ENCODE results near the gene NRARP.

NRARP gene

GRCh38 chr9:137302449-137303150 lies 529 bp upstream of the NRARP start:
- Mint-ChIP-seq H3K9me3 (no peaks in the 10 kb centered on the region), H3K36me3 (no peaks in the 10 kb centered on the region), H3K27me3 (peaks cover 4% of the 10 kb centered on the region), H3K27ac (no peak overlapping the region), H3K4me1 (peaks cover 5% of the 10 kb centered on the region), H3K4me3 (no peak overlapping the region)
- no peak for DNase-seq (ENCODE audit: low spot score in 2 of 2)
- peak; percentile 64 for ATAC-seq (ENCODE audit: low read depth)

DNA sequence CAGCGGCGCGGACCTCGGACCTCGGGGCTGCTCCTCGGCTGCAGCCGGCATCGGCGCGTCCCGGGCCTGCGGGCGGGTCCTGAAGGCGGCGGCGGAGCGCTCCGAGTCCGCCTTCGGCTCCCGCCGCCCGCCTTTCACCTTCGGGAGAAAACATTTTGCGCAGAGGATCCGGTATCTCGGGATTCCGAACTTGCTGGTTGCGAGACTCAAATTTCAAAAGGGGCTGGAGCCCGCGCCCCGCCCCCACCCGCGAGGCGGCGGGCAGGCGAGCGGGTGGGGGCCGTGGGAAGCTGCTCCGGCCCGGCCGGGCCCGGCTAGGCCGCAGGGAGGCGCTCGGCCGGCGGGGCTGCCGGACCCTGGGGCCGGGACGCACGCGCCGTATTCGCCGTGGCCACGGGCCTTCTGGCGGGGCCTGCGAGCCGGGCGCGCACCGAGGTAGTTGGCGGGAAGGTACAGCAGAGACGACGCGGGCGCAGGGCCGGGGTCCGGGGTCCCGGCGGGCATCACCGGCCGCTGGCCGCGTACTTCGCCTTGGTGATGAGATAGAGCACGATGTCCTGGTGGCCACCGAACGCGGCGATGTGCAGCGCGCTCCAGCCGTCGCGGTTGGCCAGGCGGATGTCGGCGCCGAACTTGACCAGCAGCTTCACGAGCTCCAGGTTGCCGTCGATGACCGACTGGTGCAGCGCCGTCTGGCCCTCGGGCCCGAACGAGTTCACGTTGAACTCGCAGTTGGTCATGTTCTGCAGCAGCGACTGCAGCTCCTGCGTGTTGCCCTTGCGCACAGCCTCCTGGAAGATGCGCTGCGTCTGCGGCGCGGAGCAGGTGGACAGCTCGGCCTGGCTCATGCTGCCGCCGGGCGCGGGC lies 757 bp downstream of the NRARP start:
- Mint-ChIP-seq H3K27ac (peak overlapping the region; percentile 45), H3K36me3 (no peaks in the 10 kb centered on the region), H3K4me1 (peaks cover 13% of the 10 kb centered on the region), H3K4me3 (peak overlapping the region; percentile 34), H3K9me3 (no peaks in the 10 kb centered on the region), H3K27me3 (peaks cover 12% of the 10 kb centered on the region)
- no peak for ATAC-seq (ENCODE audit: low read depth)
- peak in 1 of 2 donors; percentile 42 for DNase-seq (ENCODE audit: low spot score in 2 of 2)

GRCh38 chr9:137300567-137301080 lies 1.4 kb downstream of the NRARP start:
- peaks cover 12% of the 10 kb centered on the region for H3K27me3 Mint-ChIP-seq
- peak overlapping the region; percentile 45 for H3K27ac Mint-ChIP-seq
- H3K36me3 Mint-ChIP-seq = no peaks in the 10 kb centered on the region
- peaks cover 13% of the 10 kb centered on the region for H3K4me1 Mint-ChIP-seq
- no peaks in the 10 kb centered on the region for H3K9me3 Mint-ChIP-seq
- H3K4me3 Mint-ChIP-seq = peak overlapping the region; percentile 71
- DNase-seq (ENCODE audit: low spot score in 2 of 2) (no peak), ATAC-seq (ENCODE audit: low read depth) (no peak)

DNA sequence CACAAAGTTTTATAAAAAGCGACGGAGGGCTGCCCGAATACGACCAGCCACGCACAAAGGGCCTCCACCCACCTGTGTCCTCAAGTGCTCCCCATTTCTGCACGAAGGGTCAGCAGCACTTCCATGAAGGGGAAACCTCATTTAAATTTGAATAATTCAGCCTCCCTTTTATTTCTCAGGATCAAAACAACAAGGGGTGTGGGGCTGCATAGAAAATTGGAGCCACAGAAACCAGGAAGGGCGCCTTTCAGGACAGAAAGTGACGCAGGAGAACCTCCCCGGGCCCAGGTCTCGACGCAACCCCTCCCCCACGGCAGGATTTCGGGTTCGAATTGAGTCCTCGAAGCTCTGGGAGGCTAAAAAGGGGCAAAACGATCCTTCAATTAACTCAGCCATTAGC lies 2.1 kb downstream of the NRARP start:
- Mint-ChIP-seq H3K36me3 (no peaks in the 10 kb centered on the region), H3K4me1 (peaks cover 11% of the 10 kb centered on the region), H3K4me3 (no peak overlapping the region), H3K27me3 (peaks cover 10% of the 10 kb centered on the region), H3K9me3 (no peaks in the 10 kb centered on the region), H3K27ac (no peak overlapping the region)
- DNase-seq (ENCODE audit: low spot score in 2 of 2) = no peak
- ATAC-seq (ENCODE audit: low read depth) = no peak

- H3K27ac Mint-ChIP-seq = no peak overlapping the region
- no peak overlapping the region for H3K4me3 Mint-ChIP-seq
- DNase-seq (ENCODE audit: low spot score in 2 of 2) = no peak
- no peaks in the 10 kb centered on the region for H3K9me3 Mint-ChIP-seq
- no peaks in the 10 kb centered on the region for H3K36me3 Mint-ChIP-seq
- peaks cover 10% of the 10 kb centered on the region for H3K27me3 Mint-ChIP-seq
- H3K4me1 Mint-ChIP-seq = peaks cover 11% of the 10 kb centered on the region
- ATAC-seq (ENCODE audit: low read depth) = no peak
Observed at GRCh38 chr9:137299203-137299565, 2.9 kb downstream of the NRARP start.

GRCh38 chr9:137298401-137299202 lies 3.5 kb downstream of the NRARP start:
- Mint-ChIP-seq H3K4me3 (no peak overlapping the region), H3K4me1 (peaks cover 11% of the 10 kb centered on the region), H3K27me3 (peaks cover 10% of the 10 kb centered on the region), H3K36me3 (no peaks in the 10 kb centered on the region), H3K27ac (no peak overlapping the region), H3K9me3 (no peaks in the 10 kb centered on the region)
- DNase-seq (ENCODE audit: low spot score in 2 of 2) (no peak), ATAC-seq (ENCODE audit: low read depth) (no peak)

- Mint-ChIP-seq H3K36me3 (no peaks in the 10 kb centered on the region), H3K27me3 (peaks cover 10% of the 10 kb centered on the region), H3K4me1 (peaks cover 11% of the 10 kb centered on the region), H3K9me3 (no peaks in the 10 kb centered on the region), H3K27ac (no peak overlapping the region), H3K4me3 (no peak overlapping the region)
- no peak for ATAC-seq (ENCODE audit: low read depth)
- no peak for DNase-seq (ENCODE audit: low spot score in 2 of 2)
Observed at GRCh38 chr9:137297966-137298365, 4.1 kb downstream of the NRARP start.

DNA sequence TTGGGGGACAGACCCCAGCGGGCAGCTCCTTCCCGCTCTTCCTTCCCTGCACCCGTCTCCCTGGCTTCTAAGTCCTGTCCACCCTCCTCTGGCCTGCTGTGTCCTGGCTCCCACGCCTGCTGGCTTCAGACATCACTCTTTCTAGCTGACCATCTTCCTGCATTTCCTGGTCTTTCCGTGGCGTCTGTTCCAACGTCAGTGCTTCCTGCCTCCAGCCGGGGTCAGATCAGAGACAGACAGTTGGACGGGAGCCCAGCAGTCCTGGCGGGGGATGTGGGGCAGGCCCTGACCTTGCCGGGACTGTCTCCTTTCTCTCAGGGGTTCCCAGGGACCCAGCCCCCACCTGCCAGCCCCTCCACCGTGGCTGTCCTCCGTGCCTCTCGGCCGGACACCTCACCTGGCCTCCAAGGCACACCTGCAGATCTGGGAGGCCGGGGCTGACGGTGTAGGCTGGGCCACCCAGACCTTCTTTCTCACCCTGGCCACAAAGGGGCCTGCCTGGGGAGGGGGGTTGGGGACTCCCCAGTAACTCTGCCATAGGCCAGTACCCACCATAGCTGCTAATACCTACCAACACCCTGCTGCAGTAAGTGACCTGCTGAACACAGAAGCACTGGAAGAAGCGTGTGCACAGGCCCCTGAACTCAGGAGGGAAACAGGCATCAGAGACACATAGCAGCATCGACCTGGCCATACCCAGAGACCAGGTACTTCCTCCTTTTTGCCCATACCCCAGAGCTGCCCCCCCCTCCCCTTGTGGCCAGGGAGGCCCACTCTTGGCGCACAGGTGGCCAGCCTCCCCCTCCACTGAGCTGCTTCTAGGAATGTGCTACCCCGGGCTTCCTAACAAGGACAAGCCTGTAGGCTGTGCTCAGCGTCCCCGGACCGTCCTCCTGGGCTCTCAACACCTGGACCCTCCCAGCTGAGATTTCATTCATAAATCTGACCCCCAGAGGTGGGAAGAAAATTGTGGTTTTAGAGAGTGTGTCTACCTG lies 5.1 kb downstream of the NRARP start:
- Mint-ChIP-seq H3K4me1 (peaks cover 11% of the 10 kb centered on the region), H3K36me3 (no peaks in the 10 kb centered on the region), H3K9me3 (no peaks in the 10 kb centered on the region), H3K27ac (no peak overlapping the region), H3K4me3 (peak overlapping the region; percentile 75), H3K27me3 (peaks cover 10% of the 10 kb centered on the region)
- ATAC-seq (ENCODE audit: low read depth) = no peak
- no peak for DNase-seq (ENCODE audit: low spot score in 2 of 2)

DNA sequence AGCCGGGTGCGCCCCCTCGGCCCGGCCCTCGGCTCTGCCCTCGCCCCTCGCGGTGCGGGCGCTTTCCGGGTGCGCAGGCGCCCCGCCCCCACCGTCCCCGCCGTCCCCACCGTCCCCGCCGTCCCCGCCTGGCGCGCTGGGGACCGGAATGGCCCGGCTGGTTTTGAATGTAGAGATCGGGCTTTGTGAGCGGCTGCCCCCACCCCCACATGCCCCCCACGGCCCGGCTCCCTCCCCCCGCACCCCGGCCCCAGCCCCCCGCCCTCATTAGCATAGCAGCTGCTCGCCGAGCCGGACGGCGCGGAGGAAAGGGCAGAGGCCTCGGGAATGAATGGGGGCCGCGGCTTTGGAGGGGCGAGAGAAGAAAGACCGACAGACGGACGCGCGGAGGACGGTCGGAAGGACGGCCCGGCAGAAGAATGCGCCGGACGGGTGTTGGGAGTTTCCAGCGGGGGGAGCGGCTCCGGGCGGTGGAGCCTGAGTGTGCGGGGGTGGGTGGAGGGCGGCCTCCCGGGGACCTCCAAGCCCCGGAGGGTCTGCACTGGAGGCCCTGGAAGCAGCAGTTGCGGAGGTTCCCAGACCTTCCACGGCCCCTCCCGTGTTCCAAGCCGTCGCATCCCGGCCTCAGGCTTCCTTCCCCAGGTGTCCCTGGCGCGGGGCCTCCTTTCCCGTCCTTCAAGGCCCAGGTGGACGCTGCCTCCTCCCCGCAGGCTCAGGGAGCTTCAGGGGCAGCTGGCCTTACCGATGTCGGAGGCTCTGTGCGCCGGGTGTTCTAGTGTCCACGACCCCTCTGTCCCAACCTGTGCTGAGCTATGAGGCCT lies 6.0 kb downstream of the NRARP start:
- H3K27me3 Mint-ChIP-seq = peaks cover 10% of the 10 kb centered on the region
- ATAC-seq (ENCODE audit: low read depth) (peak; percentile 12), DNase-seq (ENCODE audit: low spot score in 2 of 2) (no peak)
- no peaks in the 10 kb centered on the region for H3K9me3 Mint-ChIP-seq
- no peaks in the 10 kb centered on the region for H3K36me3 Mint-ChIP-seq
- H3K4me1 Mint-ChIP-seq = peaks cover 11% of the 10 kb centered on the region
- peak overlapping the region; percentile 75 for H3K4me3 Mint-ChIP-seq
- H3K27ac Mint-ChIP-seq = no peak overlapping the region

GRCh38 chr9:137295238-137295811 lies 6.7 kb downstream of the NRARP start:
- DNase-seq (ENCODE audit: low spot score in 2 of 2) = peak in 1 of 2 donors; percentile 81
- peak; percentile 81 for ATAC-seq (ENCODE audit: low read depth)
- Mint-ChIP-seq H3K9me3 (no peaks in the 10 kb centered on the region), H3K27ac (no peak overlapping the region), H3K36me3 (no peaks in the 10 kb centered on the region), H3K4me1 (peaks cover 9% of the 10 kb centered on the region), H3K4me3 (no peak overlapping the region), H3K27me3 (peaks cover 7% of the 10 kb centered on the region)

DNA sequence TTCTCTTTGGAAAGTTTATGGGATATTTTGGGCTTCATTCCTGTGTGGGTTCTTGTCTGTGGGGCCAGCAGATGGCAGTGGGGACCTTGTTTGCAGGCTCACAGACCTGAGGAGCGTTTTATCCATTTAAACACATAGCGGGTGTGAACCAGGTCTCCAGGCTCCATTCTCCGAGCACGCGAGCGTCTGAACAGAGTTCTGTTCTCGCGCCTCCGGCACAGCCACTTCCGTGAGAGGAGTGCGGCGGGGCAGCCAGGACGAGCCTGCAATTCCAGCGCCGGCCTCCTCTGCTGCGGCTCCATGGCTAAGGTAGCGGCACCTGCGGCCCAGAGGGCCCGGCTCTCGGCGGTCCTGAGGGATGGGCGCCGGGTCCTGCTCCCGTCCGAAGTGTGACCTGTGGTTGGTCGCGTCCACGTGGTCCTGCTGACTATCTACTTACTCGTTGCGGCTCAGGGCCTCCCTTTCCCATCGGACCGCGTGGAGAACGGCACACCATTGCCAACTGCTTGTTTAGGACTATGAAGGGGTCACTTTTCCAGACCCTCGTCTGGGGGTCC lies 7.3 kb downstream of the NRARP start:
- DNase-seq (ENCODE audit: low spot score in 2 of 2) (no peak), ATAC-seq (ENCODE audit: low read depth) (peak; percentile 11)
- Mint-ChIP-seq H3K9me3 (no peaks in the 10 kb centered on the region), H3K4me1 (peaks cover 9% of the 10 kb centered on the region), H3K27ac (no peak overlapping the region), H3K4me3 (no peak overlapping the region), H3K27me3 (peaks cover 7% of the 10 kb centered on the region), H3K36me3 (no peaks in the 10 kb centered on the region)
